ENCODE data around the gene JAK3.
"Not testable (repeated sequence)": the region's sequence is repeated elsewhere in the genome, so short reads cannot be mapped to it uniquely, and the experiment has no call there.

The JAK3 gene

DNA sequence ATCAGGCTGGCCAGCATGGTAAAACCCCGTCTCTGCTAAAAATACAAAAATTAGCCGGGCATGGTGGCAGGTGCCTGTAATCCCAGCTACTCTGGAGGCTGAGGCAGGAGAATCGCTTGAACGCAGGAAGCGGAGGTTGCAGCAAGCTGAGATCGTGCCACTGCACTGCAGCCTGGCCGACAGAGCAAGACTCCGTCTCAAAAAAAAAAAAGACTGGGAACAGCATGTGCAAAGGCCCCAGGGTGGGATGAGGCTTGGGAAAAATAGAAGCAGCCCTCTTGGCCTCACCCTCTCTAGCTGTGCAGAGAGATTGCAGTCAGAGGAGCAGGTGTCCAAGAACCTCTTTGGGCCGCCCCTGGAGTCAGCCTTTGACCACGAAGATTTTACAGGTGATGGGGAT is 69.9 kb downstream of the JAK3 start:
- not testable (repeated sequence) for DNase-seq (ENCODE audit: low read depth)

DNA sequence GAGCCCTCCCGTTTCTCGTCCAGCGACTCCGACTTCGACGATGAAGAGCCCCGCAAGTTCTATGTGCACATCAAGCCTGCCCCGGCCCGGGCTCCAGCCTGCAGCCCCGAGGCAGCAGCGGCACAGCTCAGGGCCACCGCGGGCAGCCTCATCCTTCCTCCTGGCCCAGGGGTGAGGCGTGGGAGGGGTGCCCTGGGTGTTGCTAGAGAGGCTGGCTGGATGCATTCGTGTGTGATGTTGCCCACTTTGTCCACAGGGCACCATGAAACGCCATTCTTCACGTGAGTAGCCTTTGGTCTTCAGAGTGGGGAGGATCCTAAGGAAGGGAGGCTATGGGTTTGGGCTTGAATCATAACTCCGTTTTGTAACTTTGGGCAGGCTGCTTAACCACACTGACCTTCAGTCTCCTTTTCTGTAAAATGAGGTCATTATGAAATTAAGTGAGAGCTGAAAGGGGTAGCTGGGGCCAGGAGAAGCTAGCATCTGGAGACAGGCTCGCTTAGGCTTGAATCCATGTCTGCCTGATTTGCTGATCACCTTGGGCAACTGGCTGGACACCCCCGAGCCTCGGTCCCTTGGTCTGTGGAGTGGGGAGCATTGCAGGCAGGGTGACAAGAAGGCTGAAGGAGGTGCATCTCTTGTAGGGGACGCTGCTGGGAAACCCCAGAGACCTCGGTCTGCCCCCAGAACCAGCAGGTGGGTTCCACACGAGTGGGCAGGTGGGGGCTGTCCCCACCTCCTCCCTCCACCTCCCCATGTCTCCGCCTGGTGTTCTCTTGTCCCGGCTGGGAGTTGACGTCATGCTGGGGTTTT is 71.6 kb downstream of the JAK3 start:
- DNase-seq (ENCODE audit: low read depth): no peak

DNA sequence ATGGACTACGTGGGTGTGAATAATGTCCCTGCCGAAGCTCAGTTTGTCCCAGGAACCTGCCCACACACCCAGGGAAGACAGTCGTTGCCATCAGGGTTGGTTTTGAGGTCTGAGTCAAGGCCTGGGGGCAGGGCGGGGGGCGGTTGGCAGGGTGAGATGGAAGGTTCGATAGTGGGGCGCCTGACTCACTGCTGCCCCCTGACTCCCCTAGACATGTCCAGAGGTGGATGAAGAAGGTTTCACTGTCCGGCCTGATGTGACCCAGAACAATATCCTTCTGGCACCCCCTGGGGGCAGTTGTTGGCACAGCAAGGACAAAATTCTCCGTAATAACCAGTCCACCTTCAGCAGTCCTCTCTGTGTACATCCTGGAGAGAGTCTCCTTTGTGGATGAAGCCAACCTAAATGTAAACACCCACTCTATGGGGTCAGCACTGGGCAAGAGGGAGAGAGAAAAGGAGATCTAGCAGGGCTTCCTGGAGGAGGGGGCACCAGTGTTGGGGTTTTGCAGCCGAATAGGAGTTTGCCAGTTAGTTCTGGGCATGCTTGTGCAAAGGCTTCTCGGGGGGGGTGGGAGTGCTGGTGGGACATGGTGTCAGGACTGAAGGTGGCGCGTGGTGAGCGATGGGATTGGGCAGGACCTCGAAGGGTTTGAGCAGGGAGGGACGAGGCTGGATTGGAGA is 72.4 kb downstream of the JAK3 start:
- no peak for DNase-seq (ENCODE audit: low read depth)

All from HS-27A (cell line).